H1 (cell line): Measurements from ENCODE around the gene ETV1. TPM values are rescaled to one million over a fixed set of nuclear protein-coding genes. Genes with fewer than 3 reads are reported as not detected.

Experiments used
- CTCF ChIA-PET: fragments of 300-600 bp; sonication (Branson Sonifier 250); formaldehyde crosslinking; loops from one replicate; lab custom pipeline; 2021; ENCODE audit not compliant: partially characterized antibody; lab: Charles Lee
- POLR2A ChIA-PET: fragments of 300-600 bp; sonication (Branson Sonifier 250); formaldehyde crosslinking; loops from one replicate; lab custom pipeline; 2021; ENCODE audit warnings: inconsistent platforms; ENCODE audit not compliant: partially characterized antibody; lab: Charles Lee
- DNase-seq, 2 experiments: peaks; one replicate each; pipeline versions ENCODE4 v3.0.0 to v3.0.0-alpha.2; 2010 to 2022; ENCODE audit warnings: low spot score in 2 of 2, low read depth in 1 of 2, mixed read lengths in 1 of 2
- FAIRE-seq: peaks from 2 replicates; lab custom pipeline; 2011; peaks lifted over from hg19 to GRCh38; lab: Jason Lieb, UNC
- H2AFZ ChIP-seq: 2 replicates; pipeline ENCODE4 v1.8.1; 2012; ENCODE audit warnings: low read length, inconsistent platforms
- H2AK5ac ChIP-seq: 2 replicates; pipeline ENCODE4 v1.6.1; 2013; ENCODE audit warnings: low read depth, low read length
- H2BK120ac ChIP-seq: replicated peaks from 2 replicates; pipeline ENCODE3; 2013; ENCODE audit warnings: low read depth, low read length, inconsistent platforms
- H2BK12ac ChIP-seq: 2 replicates; pipeline ENCODE4 v1.6.1; 2013; ENCODE audit warnings: low read depth, low read length
- H2BK15ac ChIP-seq: 2 replicates; pipeline ENCODE4 v1.6.1; 2013; ENCODE audit warnings: low read length
- H2BK20ac ChIP-seq: 2 replicates; pipeline ENCODE4 v1.6.1; 2013; ENCODE audit warnings: low read length
- H2BK5ac ChIP-seq: 2 replicates; pipeline ENCODE4 v1.6.1; 2013; ENCODE audit warnings: low read depth, low read length
- H3K14ac ChIP-seq: 2 replicates; pipeline ENCODE4 v1.6.1; 2013; ENCODE audit warnings: inconsistent platforms; ENCODE audit not compliant: insufficient read length
- H3K18ac ChIP-seq: 2 replicates; pipeline ENCODE4 v1.6.1; 2013; ENCODE audit warnings: low read length; ENCODE audit errors: extremely low read depth
- H3K23ac ChIP-seq: 2 replicates; pipeline ENCODE4 v1.6.1; 2013; ENCODE audit warnings: inconsistent platforms; ENCODE audit not compliant: insufficient read length
- H3K23me2 ChIP-seq: 2 replicates; pipeline ENCODE4 v1.6.1; 2013; ENCODE audit warnings: low read depth, low read length
- H3K27ac ChIP-seq: 2 replicates; pipeline ENCODE4 v1.6.1; 2011; ENCODE audit warnings: low read depth, low read length, inconsistent platforms
- H3K27me3 ChIP-seq, 4 experiments: replicated peaks in 1 of 4; 1 replicate in 1 of 4; 2 replicates in 3 of 4; pipeline versions ENCODE4 v1.6.1 to v1.8.1; 2011 to 2013; ENCODE audit warnings: low read length in 3 of 4, mild to moderate bottlenecking in 3 of 4, inconsistent platforms in 2 of 4, mixed read lengths in 2 of 4, moderate library complexity in 1 of 4; ENCODE audit not compliant: control insufficient read depth in 3 of 4, insufficient read depth in 3 of 4; ENCODE audit errors: extremely low read depth in 1 of 4
- H3K36me3 ChIP-seq, 4 experiments: 2 replicates each; pipeline versions ENCODE4 v1.6.1 to v1.8.1; 2011 to 2013; ENCODE audit warnings: mild to moderate bottlenecking in 4 of 4, low read length in 3 of 4, moderate library complexity in 2 of 4, control low read depth in 1 of 4, inconsistent platforms in 1 of 4; ENCODE audit not compliant: insufficient read depth in 4 of 4, control insufficient read depth in 2 of 4
- H3K4ac ChIP-seq: replicated peaks from 2 replicates; pipeline ENCODE3; 2013; ENCODE audit warnings: low read length, low read depth, mixed read lengths, inconsistent platforms; ENCODE audit not compliant: insufficient read length
- H3K4me1 ChIP-seq, 4 experiments: replicated peaks in 1 of 4; 1 replicate in 1 of 4; 2 replicates in 3 of 4; pipeline versions ENCODE4 v1.6.1 to v1.8.1; 2011 to 2013; ENCODE audit warnings: low read length in 3 of 4, inconsistent platforms in 2 of 4, mixed read lengths in 1 of 4; ENCODE audit not compliant: insufficient read depth in 4 of 4, control insufficient read depth in 3 of 4
- H3K4me2 ChIP-seq, 2 experiments: 2 replicates each; pipeline versions ENCODE4 v1.6.1 to v1.8.1; 2011 to 2013; ENCODE audit warnings: low read depth in 2 of 2, low read length in 2 of 2, control low read depth in 1 of 2, inconsistent platforms in 1 of 2, mild to moderate bottlenecking in 1 of 2; ENCODE audit not compliant: insufficient read depth in 1 of 2
- H3K4me3 ChIP-seq, 4 experiments: fragments of 200-600, 300-600 bp in 1 of 4; sonication (generic), shearing (Covaris generic), sonication (Bioruptor Twin) in 1 of 4; 2 replicates each; pipeline versions ENCODE4 v1.5.1 to v1.8.1; 2011 to 2016; ENCODE audit warnings: low read length in 4 of 4, low read depth in 3 of 4, control low read depth in 2 of 4, inconsistent platforms in 2 of 4, mild to moderate bottlenecking in 2 of 4, mixed read lengths in 1 of 4, moderate library complexity in 1 of 4; ENCODE audit not compliant: insufficient read depth in 2 of 4; ENCODE audit errors: extremely low read depth in 1 of 4
- H3K56ac ChIP-seq: replicated peaks from 2 replicates; pipeline ENCODE3; 2013; ENCODE audit warnings: low read depth, mild to moderate bottlenecking, mixed read lengths, low read length, inconsistent platforms; ENCODE audit not compliant: insufficient read length
- H3K79me1 ChIP-seq: 2 replicates; pipeline ENCODE4 v1.6.1; 2013; ENCODE audit warnings: low read depth, low read length, control low read depth
- H3K79me2 ChIP-seq, 2 experiments: 2 replicates each; pipeline versions ENCODE4 v1.6.1 to v1.8.1; 2012 to 2013; ENCODE audit warnings: low read length in 2 of 2, mild to moderate bottlenecking in 2 of 2, inconsistent platforms in 1 of 2; ENCODE audit not compliant: insufficient read depth in 2 of 2, control insufficient read depth in 1 of 2
- H3K9ac ChIP-seq, 4 experiments: replicated peaks in 1 of 4; 1 replicate in 1 of 4; 2 replicates in 3 of 4; pipeline versions ENCODE4 v1.6.1 to v1.8.1; 2011 to 2013; ENCODE audit warnings: low read depth in 3 of 4, low read length in 3 of 4, control low read depth in 2 of 4, mild to moderate bottlenecking in 2 of 4, moderate library complexity in 2 of 4, inconsistent platforms in 1 of 4; ENCODE audit errors: extremely low read depth in 1 of 4
- H3K9me3 ChIP-seq, 2 experiments: 2 replicates each; pipeline versions ENCODE4 v1.6.1 to v1.8.1; 2012 to 2013; ENCODE audit warnings: mild to moderate bottlenecking in 2 of 2, moderate library complexity in 2 of 2, control low read depth in 1 of 2, inconsistent platforms in 1 of 2, low read depth in 1 of 2, low read length in 1 of 2, mixed read lengths in 1 of 2; ENCODE audit not compliant: insufficient read depth in 2 of 2
- H4K20me1 ChIP-seq, 2 experiments: replicated peaks in 1 of 2; 2 replicates each; pipeline versions ENCODE3 to v1.8.1; 2011 to 2013; ENCODE audit warnings: inconsistent platforms in 2 of 2, low read length in 2 of 2, mild to moderate bottlenecking in 1 of 2; ENCODE audit not compliant: insufficient read depth in 2 of 2, control insufficient read depth in 1 of 2
- H4K5ac ChIP-seq: 2 replicates; pipeline ENCODE4 v1.6.1; 2013; ENCODE audit warnings: low read length, low read depth, mixed read lengths, inconsistent platforms; ENCODE audit not compliant: insufficient read length
- H4K8ac ChIP-seq: 2 replicates; pipeline ENCODE4 v1.8.0; 2013; ENCODE audit warnings: mild to moderate bottlenecking, moderate library complexity, low read length, inconsistent platforms; ENCODE audit not compliant: insufficient read depth; ENCODE audit errors: extremely low read depth
- H4K91ac ChIP-seq: replicated peaks from 2 replicates; pipeline ENCODE3; 2013; ENCODE audit warnings: low read length, mixed read lengths, inconsistent platforms; ENCODE audit not compliant: insufficient read length
- JUN ChIP-seq: IDR thresholded peaks from 2 replicates; pipeline ENCODE4 v1.6.1; 2011; ENCODE audit warnings: low read depth, mild to moderate bottlenecking, improper control_type of control experiment, low read length
- WGBS, 2 experiments: shearing (Covaris generic) in 1 of 2; methylation state at CpG; one replicate each; pipeline versions ENCODE4 v1.1.6 to v1.1.7; 2013 to 2015; ENCODE audit warnings: low lambda C conversion rate in 2 of 2, mixed read lengths in 2 of 2, inconsistent platforms in 1 of 2, low coverage in 1 of 2, missing lambda C conversion rate in 1 of 2; ENCODE audit not compliant: insufficient replicate concordance in 2 of 2, insufficient coverage in 1 of 2, insufficient read length in 1 of 2; ENCODE audit errors: extremely low coverage in 1 of 2, missing lambda C conversion rate in 1 of 2; 5-methylcytosine and 5-hydroxymethylcytosine counted together
- polyA plus RNA-seq, 7 experiments: library from polyadenylated mRNA; depleted of rRNA in 3 of 7; stranded (reverse) in 5 of 7; unstranded in 2 of 7; fragments of >200 nt in 5 of 7; fragments of 200-250 nt in 2 of 7; gene quantifications; 1 replicate in 5 of 7; 2 replicates in 1 of 7; 4 replicates in 1 of 7; pipeline versions ENCODE4 v1.2.1 to v1.2.3, GENCODE V29; 2011 to 2013; ENCODE audit warnings: missing spikeins in 2 of 7, mixed read lengths in 2 of 7
- total RNA-seq: library from RNA; stranded (reverse); fragmentation: NEBNext Ultra II Directional; extraction: Animal tissue kit (Norgen Biotek cat#: 25700); gene quantifications from 2 replicates; pipeline ENCODE4 v1.2.1, GENCODE V29; 2021

ETV1 gene
- total and polyA plus RNA-seq, 2 of the 8 experiments (the other 6 are each of a cell fraction or from before 2014, with no cell fraction given) = 58.3 to 91.2 TPM

- no peaks in the 10 kb centered on the region for H3K23me2 ChIP-seq
- CTCF ChIA-PET = interaction anchor here (0.7 to 1.0 kb wide), 2 partner anchors 12 to 194 kb away, joined by 3 to 5 read pairs; partner anchors contain the start of gene ETV1
- no peak overlapping the region for H2BK15ac ChIP-seq
- no peaks in the 10 kb centered on the region for H3K79me2 ChIP-seq
- no peak overlapping the region for H2AK5ac ChIP-seq
- no peak overlapping the region for H3K18ac ChIP-seq
- H2BK20ac ChIP-seq = no peak overlapping the region
- H2AFZ ChIP-seq = no peak overlapping the region
- no peak overlapping the region for H4K5ac ChIP-seq
- H3K4me3 ChIP-seq = no peak overlapping the region
- DNase-seq = no peak
- H3K9me3 ChIP-seq = no peaks in the 10 kb centered on the region
- H3K27me3 ChIP-seq = no peaks in the 10 kb centered on the region
- no peak overlapping the region for H4K8ac ChIP-seq
- H2BK5ac ChIP-seq = no peak overlapping the region
- peak; percentile 13 for FAIRE-seq
- TF ChIP-seq JUN = no peak
- TF ChIP-seq, all 59 proteins: peak for 0
- no peak overlapping the region for H3K23ac ChIP-seq
- no peak overlapping the region for H3K14ac ChIP-seq
- H3K79me1 ChIP-seq = no peaks in the 10 kb centered on the region
- POLR2A ChIA-PET = interaction anchor here (1.3 to 1.8 kb wide), 2 partner anchors 9 to 11 kb away, joined by 5 to 8 read pairs; no protein-coding TSS in a partner anchor
- H3K4ac ChIP-seq = no peak overlapping the region
- peaks cover 0 to 4% (median 2%) of the 10 kb centered on the region in 4 experiments; a peak in 2 of 7 replicates for H3K4me1 ChIP-seq
- no peak overlapping the region for H3K27ac ChIP-seq
- no peak overlapping the region for H2BK12ac ChIP-seq
- H4K20me1 ChIP-seq = no peaks in the 10 kb centered on the region
- H3K4me2 ChIP-seq = no peak overlapping the region
- no peak overlapping the region for H4K91ac ChIP-seq
- no peaks in the 10 kb centered on the region for H3K36me3 ChIP-seq
- H3K56ac ChIP-seq = no peak overlapping the region
- no peak overlapping the region for H2BK120ac ChIP-seq
- WGBS, 2 experiments = 94% methylated on average over 3 of the region's 3 CpGs; no CpG with 5 or more reads in 1 of the 2 experiments
- H3K9ac ChIP-seq = no peak overlapping the region
Measured at GRCh38 chr7:14001139-14001538, 11.7 kb upstream of the ETV1 start.
